ENCODE data around the gene GNL2.

GNL2 gene

DNA sequence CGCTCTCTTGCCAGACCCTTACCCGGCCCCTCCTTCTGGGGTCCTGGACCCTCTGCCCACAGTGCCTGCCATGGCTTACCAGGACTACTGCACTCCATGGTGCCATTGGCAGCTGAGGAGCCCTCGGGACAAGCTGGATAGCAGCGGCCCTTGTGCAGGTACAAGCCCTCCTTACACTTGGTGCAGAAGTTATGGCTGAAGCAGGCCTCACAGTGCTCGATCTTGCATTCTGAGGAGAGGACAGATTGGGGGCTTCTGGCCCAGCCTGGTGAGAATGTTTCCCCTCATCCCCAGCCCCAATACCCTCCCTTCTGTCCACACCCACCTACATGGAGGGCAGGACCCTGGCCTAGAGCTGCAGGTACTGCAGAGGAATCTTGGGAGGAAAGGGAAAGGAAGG is 18.4 kb upstream of the GNL2 start:
- Histone ChIP-seq H3K27me3 (ENCODE audit: insufficient read depth, low read depth, severe bottlenecking) (no peaks in the 10 kb centered on the region), H3K36me3 (peaks cover 39% of the 10 kb centered on the region), H3K4me3 (ENCODE audit: low read depth, low read length) (no peak overlapping the region), H3K27ac (no peak overlapping the region), H3K9me3 (ENCODE audit: severe bottlenecking) (no peaks in the 10 kb centered on the region)
- no peak for DNase-seq
- no peak for TF ChIP-seq CTCF (IDR thresholded peaks at IDR 0.05; ENCODE audit: low read depth, low read length)

GRCh38 chr1:37612186-37612585 is 16.4 kb upstream of the GNL2 start:
- Histone ChIP-seq H3K4me3 (ENCODE audit: low read depth, low read length) (no peak overlapping the region), H3K27ac (no peak overlapping the region), H3K27me3 (ENCODE audit: insufficient read depth, low read depth, severe bottlenecking) (no peaks in the 10 kb centered on the region), H3K9me3 (ENCODE audit: severe bottlenecking) (no peaks in the 10 kb centered on the region), H3K36me3 (peaks cover 31% of the 10 kb centered on the region)
- no peak for DNase-seq
- TF ChIP-seq CTCF (IDR thresholded peaks at IDR 0.05; ENCODE audit: low read depth, low read length): no peak

GRCh38 chr1:37609994-37610393 is 14.3 kb upstream of the GNL2 start:
- no peaks in the 10 kb centered on the region for H3K27me3 ChIP-seq (ENCODE audit: insufficient read depth, low read depth, severe bottlenecking)
- no peak overlapping the region for H3K27ac ChIP-seq
- H3K36me3 ChIP-seq: peaks cover 25% of the 10 kb centered on the region
- no peak for DNase-seq
- no peaks in the 10 kb centered on the region for H3K9me3 ChIP-seq (ENCODE audit: severe bottlenecking)
- no peak for TF ChIP-seq CTCF (IDR thresholded peaks at IDR 0.05; ENCODE audit: low read depth, low read length)
- no peak overlapping the region for H3K4me3 ChIP-seq (ENCODE audit: low read depth, low read length)

DNA sequence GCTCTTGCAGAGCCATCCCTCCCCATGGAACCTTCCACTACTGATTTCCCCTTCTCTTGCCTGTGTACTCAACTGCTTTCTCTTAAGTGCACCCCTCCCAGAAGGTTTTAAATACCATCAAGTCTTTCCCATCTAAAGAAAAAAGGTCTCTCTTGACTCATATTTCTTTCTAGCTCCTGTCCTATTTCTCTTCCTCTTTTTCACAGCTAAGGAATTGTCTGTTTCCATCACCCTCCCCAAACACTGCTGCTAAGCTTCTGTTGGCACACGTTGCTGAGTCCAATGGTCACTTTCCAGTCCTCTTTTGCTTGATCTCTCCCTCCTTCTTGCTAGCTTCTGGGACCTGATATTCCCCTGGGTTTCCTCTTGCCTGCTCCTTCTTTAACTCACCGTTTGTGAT is 13.3 kb upstream of the GNL2 start:
- Histone ChIP-seq H3K27ac (no peak overlapping the region), H3K36me3 (peaks cover 19% of the 10 kb centered on the region), H3K27me3 (ENCODE audit: insufficient read depth, low read depth, severe bottlenecking) (no peaks in the 10 kb centered on the region), H3K9me3 (ENCODE audit: severe bottlenecking) (no peaks in the 10 kb centered on the region), H3K4me3 (ENCODE audit: low read depth, low read length) (no peak overlapping the region)
- TF ChIP-seq CTCF (IDR thresholded peaks at IDR 0.05; ENCODE audit: low read depth, low read length): no peak
- no peak for DNase-seq

- H3K27ac ChIP-seq: no peak overlapping the region
- H3K27me3 ChIP-seq (ENCODE audit: insufficient read depth, low read depth, severe bottlenecking): no peaks in the 10 kb centered on the region
Observed at GRCh38 chr1:37606481-37607263, 10.9 kb upstream of the GNL2 start.

More at GRCh38 chr1:37606481-37607263, 10.9 kb upstream of the GNL2 start:
- no peak for DNase-seq
- H3K36me3 ChIP-seq: no peaks in the 10 kb centered on the region
- TF ChIP-seq CTCF (IDR thresholded peaks at IDR 0.05; ENCODE audit: low read depth, low read length): no peak
- no peaks in the 10 kb centered on the region for H3K9me3 ChIP-seq (ENCODE audit: severe bottlenecking)
- no peak overlapping the region for H3K4me3 ChIP-seq (ENCODE audit: low read depth, low read length)

Measured in WERI-Rb-1 (cell line).